HuH-7.5 (cell line): ENCODE data around the gene PCDHGB5.
"Not testable (repeated sequence)": the region's sequence is repeated elsewhere in the genome, so short reads cannot be mapped to it uniquely, and the experiment has no call there.

Source experiments
- DNase-seq: peaks from one replicate; pipeline ENCODE4 v3.0.0; 2011; ENCODE audit warnings: low spot score

PCDHGB5 gene

DNA sequence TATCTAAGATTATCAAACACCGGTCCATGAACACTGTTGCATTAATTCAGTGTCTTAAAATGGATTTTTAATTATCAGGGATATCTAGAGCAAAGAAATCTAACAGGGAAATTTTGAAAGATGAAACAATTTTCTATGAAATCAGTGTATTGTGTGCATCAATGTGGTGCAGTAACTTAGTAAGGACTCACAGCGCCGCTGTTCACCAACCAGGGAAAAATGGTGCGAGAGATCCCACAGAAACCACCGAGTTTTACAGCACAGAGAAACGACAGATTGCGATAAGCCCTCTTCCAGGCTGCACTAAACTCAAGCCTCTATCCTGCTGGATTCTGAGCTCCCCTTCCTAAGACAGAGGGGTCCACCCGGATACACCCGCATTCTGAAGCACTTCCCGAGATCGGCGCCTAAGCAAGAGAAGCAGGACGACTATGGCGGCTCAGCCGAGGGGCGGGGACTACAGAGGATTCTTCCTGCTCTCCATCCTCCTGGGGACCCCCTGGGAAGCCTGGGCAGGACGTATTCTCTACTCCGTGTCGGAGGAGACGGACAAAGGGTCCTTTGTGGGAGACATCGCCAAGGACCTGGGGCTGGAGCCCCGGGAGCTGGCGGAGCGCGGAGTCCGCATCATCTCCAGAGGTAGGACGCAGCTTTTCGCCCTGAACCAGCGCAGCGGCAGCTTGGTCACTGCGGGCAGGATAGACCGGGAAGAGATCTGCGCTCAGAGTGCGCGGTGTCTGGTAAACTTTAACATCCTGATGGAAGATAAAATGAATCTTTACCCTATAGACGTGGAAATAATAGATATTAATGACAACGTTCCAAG, 15.1 kb upstream of the PCDHGB5 start, which contains the start of gene PCDHGA7:
Gene PCDHGA7, plus strand, starts transcription at position 274 of the 826 bp plus-strand sequence. Its CDS starts 158 bp downstream, at position 432.
- peak; percentile 70 for DNase-seq

DNA sequence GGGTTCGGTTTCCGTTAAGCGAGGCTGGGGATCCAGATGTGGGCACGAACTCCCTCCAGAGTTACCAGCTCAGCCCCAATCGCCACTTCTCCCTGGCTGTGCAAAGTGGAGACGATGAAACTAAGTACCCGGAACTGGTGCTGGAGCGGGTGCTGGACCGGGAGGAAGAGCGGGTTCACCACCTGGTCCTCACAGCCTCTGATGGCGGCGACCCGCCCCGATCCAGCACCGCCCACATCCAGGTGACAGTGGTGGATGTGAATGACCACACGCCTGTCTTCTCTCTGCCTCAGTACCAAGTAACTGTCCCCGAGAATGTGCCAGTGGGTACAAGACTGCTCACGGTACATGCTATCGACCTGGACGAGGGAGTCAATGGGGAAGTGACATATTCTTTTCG, 14.4 kb upstream of the PCDHGB5 start:
- peak; percentile 23 for DNase-seq

DNA sequence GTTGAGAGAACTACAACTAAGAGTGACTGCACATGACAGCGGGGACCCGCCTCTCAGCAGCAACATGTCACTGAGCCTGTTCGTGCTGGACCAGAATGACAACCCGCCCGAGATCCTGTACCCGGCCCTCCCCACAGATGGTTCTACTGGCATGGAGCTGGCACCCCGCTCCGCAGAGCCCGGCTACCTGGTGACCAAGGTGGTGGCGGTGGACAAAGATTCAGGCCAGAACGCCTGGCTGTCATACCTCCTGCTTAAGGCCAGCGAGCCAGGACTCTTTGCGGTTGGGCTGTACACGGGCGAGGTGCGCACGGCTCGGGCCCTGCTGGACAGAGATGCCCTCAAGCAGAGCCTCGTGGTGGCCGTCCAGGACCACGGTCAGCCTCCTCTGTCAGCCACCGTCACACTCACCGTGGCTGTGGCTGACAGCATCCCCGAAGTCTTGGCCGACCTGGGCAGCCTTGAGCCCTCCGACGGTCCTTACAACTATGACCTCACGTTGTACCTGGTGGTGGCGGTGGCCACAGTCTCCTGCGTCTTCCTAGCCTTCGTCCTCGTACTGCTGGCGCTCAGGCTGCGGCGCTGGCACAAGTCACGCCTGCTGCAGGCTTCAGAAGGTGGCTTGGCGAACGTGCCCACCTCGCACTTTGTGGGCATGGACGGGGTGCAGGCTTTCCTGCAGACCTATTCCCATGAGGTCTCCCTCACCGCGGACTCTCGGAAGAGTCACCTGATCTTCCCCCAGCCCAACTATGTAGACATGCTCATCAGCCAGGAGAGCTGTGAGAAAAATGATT, 13.1 kb upstream of the PCDHGB5 start:
- DNase-seq = no peak

DNA sequence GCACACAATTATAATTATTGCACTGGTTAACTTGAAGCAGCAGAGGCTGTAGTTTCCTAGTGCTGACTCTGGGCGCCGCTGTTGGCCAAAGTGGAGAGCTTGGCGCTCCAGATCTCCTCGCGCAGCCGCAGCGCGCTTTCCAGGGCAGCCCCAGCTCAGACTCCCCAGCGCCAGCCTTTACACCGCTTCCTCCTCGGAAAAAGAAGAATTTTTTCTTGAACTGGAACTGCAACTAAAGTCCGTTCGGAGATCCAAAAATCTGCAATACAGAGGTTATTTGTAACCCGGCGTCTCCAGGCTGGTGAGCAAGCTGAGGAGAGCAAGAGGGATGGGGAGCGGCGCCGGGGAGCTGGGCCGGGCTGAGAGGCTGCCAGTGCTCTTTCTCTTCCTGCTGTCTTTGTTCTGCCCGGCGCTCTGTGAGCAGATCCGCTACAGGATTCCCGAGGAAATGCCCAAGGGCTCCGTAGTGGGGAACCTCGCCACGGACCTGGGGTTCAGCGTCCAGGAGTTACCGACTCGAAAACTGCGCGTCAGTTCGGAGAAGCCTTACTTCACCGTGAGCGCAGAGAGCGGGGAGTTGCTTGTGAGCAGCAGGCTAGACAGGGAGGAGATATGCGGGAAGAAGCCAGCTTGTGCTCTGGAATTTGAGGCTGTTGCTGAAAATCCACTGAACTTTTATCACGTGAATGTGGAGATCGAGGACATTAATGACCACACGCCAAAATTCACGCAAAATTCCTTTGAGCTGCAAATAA, 10.0 kb upstream of the PCDHGB5 start, which contains the start of gene PCDHGB4:
Gene PCDHGB4, plus strand, starts transcription at position 142 of the 755 bp plus-strand sequence. Its CDS starts 187 bp downstream, at position 329.
- not testable (repeated sequence) for DNase-seq

DNA sequence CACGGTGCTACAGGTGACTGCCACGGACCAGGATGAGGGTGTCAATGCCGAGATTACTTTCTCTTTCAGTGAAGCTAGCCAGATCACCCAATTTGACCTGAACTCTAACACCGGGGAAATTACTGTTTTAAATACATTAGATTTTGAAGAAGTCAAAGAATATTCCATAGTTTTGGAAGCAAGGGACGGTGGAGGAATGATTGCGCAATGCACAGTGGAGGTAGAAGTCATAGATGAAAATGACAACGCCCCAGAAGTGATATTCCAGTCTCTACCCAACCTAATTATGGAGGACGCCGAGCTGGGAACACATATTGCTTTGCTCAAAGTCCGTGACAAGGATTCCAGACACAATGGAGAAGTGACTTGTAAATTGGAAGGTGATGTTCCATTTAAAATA, 9.1 kb upstream of the PCDHGB5 start:
- DNase-seq = no peak

DNA sequence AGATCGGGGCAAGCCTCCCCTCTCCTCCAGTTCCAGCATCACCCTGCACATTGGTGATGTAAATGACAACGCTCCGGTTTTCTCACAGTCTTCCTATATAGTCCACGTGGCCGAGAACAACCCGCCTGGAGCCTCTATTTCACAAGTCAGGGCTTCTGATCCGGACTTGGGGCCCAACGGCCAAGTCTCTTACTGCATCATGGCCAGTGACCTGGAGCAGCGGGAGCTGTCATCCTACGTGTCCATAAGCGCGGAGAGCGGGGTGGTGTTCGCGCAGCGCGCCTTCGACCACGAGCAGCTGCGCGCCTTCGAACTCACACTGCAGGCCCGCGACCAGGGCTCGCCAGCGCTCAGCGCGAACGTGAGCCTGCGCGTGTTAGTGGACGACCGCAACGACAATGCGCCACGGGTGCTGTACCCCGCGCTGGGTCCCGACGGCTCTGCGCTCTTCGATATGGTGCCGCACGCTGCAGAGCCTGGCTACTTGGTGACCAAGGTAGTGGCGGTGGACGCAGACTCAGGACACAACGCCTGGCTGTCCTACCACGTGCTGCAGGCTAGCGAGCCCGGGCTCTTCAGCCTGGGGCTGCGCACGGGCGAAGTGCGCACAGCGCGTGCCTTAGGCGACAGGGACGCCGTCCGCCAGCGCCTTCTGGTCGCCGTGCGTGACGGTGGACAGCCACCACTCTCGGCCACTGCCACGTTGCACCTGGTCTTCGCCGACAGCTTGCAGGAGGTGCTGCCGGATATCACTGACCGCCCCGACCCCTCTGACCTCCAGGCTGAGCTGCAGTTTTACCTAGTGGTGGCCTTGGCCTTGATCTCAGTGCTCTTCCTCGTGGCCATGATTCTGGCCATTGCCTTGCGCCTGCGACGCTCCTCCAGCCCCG, 8.3 kb upstream of the PCDHGB5 start:
- no peak for DNase-seq

DNA sequence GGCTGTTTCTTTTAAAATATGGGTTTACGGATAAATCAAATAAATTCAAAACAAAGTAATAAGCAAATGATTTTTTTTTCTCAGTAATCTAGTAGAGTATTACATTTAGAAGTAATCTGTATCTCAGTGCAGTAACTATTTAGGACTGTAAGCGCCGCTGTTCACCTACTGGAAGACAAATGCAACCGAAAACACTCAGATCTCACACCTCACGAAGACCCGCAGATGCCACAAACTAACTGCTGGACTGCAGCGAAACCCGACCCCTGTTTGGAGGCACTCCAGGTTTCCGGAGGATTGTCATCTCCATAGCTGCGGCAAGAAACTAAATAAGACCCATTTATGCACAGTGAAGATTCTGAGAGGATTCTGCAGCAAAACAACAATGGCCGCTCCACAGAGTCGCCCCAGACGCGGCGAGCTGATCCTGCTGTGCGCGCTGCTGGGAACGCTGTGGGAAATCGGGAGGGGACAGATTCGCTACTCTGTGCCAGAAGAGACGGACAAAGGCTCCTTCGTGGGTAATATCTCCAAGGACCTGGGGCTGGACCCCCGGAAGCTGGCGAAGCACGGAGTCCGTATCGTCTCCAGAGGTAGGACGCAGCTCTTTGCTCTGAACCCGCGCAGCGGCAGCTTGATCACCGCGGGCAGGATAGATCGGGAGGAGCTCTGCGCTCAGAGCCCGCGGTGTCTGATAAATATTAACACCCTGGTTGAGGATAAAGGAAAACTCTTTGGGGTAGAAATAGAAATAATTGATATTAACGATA, 5.1 kb upstream of the PCDHGB5 start, which contains the start of gene PCDHGA8:
Gene PCDHGA8, plus strand, starts transcription at position 205 of the 770 bp plus-strand sequence. Its CDS starts 181 bp downstream, at position 386.
- no peak for DNase-seq

DNA sequence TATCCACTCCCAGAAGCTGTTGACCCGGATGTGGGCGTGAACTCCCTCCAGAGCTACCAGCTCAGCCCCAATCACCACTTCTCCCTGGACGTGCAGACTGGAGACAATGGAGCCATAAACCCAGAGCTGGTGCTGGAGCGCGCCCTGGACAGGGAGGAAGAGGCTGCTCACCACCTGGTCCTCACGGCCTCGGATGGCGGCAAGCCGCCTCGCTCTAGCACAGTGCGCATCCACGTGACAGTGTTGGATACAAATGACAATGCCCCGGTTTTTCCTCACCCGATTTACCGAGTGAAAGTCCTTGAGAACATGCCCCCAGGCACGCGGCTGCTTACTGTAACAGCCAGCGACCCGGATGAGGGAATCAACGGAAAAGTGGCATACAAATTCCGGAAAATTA, 4.5 kb upstream of the PCDHGB5 start:
- DNase-seq = no peak

DNA sequence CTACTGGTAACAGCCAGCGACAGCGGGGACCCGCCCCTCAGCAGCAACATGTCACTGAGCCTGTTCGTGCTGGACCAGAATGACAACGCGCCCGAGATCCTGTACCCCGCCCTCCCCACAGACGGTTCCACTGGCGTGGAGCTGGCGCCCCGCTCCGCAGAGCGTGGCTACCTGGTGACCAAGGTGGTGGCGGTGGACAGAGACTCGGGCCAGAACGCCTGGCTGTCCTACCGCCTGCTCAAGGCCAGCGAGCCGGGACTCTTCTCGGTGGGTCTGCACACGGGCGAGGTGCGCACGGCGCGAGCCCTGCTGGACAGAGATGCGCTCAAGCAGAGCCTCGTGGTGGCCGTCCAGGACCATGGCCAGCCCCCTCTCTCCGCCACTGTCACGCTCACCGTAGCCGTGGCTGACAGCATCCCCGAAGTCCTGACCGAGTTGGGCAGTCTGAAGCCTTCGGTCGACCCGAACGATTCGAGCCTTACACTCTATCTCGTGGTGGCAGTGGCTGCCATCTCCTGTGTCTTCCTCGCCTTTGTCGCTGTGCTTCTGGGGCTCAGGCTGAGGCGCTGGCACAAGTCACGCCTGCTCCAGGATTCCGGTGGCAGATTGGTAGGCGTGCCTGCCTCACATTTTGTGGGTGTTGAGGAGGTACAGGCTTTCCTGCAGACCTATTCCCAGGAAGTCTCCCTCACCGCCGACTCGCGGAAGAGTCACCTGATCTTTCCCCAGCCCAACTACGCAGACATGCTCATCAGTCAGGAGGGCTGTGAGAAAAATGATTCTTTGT, 3.2 kb upstream of the PCDHGB5 start:
- not testable (repeated sequence) for DNase-seq

DNA sequence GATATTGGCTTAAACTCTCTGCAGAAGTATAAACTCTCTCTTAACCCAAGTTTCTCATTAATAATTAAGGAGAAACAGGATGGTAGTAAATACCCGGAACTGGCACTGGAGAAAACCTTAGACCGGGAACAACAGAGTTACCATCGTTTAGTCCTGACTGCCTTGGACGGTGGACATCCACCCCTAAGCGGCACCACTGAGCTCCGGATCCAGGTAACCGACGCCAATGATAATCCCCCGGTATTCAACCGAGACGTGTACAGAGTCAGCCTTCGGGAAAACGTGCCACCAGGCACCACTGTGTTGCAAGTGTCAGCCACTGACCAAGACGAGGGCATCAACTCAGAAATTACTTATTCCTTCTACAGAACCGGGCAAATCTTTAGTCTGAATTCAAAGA, 861 bp downstream of the PCDHGB5 start:
- no peak for DNase-seq

DNA sequence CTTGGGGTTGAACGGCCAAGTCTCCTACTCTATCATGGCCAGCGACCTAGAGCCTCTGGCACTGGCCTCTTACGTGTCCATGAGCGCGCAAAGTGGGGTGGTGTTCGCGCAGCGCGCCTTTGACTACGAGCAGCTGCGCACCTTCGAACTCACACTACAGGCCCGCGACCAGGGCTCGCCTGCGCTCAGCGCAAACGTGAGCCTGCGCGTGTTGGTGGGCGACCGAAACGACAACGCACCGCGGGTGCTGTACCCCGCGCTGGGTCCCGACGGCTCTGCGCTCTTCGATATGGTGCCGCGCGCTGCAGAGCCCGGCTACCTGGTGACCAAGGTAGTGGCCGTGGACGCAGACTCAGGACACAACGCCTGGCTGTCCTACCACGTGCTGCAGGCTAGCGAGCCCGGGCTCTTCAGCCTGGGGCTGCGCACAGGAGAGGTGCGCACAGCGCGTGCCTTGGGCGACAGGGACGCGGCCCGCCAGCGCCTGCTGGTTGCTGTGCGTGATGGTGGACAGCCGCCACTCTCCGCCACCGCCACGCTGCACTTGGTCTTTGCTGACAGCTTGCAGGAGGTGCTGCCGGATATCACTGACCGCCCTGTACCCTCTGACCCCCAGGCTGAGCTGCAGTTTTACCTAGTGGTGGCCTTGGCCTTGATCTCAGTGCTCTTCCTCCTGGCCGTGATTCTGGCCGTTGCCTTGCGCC, 2.0 kb downstream of the PCDHGB5 start:
- no peak for DNase-seq

DNA sequence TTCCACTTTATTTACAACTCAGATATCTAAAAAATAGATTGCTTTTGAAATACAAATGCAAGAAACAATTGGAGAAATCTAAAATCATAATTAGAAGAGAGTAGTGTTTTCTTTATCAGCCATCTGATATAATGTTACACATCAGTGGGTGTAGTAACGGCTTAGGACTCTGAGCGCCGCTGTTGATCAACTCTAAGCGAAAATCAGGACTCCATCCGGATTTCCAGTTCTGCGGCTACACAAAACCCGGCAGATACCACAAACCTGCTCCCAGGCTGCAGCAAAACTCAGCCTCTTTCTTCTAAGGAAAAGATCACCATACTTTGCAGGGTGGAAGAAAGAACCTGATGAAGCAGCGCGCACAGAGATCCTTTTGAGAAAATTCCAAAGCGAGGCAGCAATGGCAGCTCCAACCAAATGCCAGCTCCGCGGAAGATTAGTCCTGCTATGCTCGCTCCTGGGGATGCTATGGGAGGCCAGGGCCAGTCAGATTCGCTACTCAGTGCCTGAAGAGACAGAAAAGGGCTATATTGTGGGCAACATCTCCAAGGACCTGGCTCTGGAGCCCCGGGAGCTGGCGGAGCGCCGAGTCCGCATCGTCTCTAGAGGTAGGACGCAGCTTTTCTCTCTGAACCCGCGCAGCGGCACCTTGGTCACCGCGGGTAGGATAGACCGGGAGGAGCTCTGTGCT, 5.0 kb downstream of the PCDHGB5 start, which contains the start of gene PCDHGA9:
Gene PCDHGA9, plus strand, starts transcription at position 226 of the 691 bp plus-strand sequence. Its CDS starts 175 bp downstream, at position 401.
- no peak for DNase-seq

DNA sequence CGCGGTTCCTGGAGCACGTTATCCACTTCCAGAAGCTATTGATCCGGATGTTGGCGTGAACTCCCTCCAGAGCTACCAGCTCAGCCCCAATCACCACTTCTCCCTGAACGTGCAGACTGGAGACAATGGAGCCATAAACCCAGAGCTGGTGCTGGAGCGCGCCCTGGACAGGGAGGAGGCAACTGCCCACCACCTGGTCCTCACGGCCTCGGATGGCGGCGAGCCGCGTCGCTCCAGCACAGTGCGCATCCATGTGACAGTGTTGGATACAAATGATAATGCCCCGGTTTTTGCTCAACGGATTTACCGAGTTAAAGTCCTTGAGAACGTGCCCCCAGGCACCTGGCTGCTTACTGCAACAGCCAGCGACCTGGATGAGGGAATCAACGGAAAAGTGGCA, 5.6 kb downstream of the PCDHGB5 start:
- no peak for DNase-seq

DNA sequence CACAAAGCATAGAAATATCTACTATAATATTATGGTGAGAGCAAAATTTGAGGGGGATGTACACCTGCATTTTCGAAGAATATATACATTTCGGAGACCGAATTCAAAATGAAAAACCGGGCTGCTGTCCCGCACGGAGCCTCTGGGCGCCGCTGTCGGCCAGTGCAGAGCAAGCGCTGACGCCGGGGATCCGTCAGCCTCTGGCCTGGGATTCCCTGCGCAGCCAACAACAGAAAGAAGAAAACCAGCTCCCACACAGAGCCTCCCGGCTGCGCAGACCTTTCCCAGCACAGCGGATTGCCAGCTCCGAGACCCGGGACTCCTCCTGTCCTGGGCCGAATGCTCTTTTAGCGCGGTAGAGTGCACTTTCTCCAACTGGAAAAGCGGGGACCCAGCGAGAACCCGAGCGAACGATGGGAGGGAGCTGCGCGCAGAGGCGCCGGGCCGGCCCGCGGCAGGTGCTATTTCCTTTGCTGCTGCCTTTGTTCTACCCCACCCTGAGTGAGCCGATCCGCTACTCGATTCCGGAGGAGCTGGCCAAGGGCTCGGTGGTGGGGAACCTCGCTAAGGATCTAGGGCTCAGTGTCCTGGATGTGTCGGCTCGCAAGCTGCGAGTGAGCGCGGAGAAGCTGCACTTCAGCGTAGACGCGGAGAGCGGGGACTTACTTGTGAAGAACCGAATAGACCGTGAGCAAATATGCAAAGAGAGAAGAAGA, 10.2 kb downstream of the PCDHGB5 start, which contains the start of gene PCDHGB6:
Gene PCDHGB6, plus strand, starts transcription at position 232 of the 716 bp plus-strand sequence. Its CDS starts 182 bp downstream, at position 414.
- not testable (repeated sequence) for DNase-seq

DNA sequence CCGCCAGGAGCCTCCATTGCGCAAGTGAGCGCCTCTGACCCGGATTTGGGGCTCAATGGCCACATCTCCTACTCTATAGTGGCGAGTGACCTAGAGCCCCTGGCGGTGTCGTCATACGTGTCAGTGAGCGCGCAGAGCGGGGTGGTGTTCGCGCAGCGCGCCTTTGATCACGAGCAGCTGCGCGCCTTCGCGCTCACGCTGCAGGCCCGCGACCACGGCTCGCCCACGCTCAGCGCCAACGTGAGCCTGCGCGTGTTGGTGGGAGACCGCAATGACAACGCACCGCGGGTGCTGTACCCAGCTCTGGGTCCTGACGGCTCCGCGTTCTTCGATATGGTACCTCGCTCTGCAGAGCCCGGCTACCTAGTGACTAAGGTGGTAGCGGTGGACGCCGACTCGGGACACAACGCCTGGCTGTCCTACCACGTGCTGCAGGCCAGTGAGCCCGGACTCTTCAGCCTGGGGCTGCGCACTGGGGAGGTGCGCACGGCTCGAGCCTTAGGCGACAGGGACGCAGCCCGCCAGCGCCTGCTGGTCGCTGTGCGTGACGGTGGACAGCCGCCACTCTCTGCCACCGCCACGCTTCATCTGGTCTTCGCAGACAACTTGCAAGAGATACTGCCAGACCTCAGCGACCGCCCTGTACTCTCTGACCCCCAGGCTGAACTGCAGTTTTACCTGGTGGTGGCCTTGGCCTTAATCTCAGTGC, 12.0 kb downstream of the PCDHGB5 start:
- DNase-seq = no peak

DNA sequence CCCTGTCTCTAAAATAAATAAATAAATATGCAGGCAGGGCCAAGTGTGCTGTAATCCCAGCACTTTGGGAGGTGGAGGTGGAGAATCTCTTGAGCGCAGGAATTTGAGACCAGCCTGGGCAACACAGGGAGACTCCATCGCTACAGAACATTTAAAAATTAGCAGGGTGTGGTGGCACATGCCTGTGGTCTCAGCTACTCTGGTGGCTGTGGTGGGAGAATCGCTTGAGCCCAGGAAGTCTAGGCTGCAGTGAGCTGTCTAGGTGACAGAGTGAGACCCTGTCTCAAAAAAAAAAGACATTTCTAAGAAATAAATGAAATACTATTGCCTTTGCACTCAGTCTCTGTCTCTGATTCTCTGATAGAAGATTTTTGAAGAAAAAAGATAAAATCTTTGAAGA, 13.8 kb downstream of the PCDHGB5 start:
- DNase-seq = no peak
